ENCODE data around the gene LRP11. TPM values are rescaled to one million over a fixed set of nuclear protein-coding genes. Genes with fewer than 3 reads are reported as not detected.
"Not testable (repeated sequence)": the region's sequence is repeated elsewhere in the genome, so short reads cannot be mapped to it uniquely, and the experiment has no call there.

The LRP11 gene
- total and polyA plus RNA-seq, 2 of the 13 experiments (the other 11 are each of a cell fraction or from before 2014, with no cell fraction given) = 32.4 to 48.9 TPM

DNA sequence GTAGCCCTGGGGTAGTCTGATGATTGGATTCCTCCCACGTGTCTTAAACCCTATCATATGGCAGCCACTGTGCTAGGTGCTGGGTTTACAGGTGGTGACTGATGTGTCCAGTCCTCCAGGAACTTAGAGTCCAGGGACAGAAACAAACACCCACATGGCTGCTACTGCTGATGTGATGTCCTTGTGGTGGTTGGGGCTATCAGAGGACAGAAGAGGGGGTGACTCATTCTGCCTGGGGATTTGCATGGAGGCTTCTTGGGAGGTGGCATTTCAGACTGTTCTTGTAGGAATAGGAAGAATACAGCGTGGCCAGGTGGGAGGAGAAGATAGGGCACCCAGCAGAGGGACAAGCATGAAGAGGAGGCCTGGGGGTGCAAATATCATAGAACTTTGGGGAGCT, 48.9 kb upstream of the LRP11 start:
- Histone ChIP-seq H3K9ac (ENCODE audit: insufficient read depth, low read depth, low read length) (no peak overlapping the region), H3K9me3 (ENCODE audit: low read length) (peaks cover 11% of the 10 kb centered on the region), H3K4me3 (replicated peaks in 1 of 3; ENCODE audit: insufficient read depth in 1 of 3, low read depth in 2 of 3, low read length in 3 of 3) (no peak overlapping the region), H2AFZ (ENCODE audit: low read length) (no peak overlapping the region), H3K4me1 (ENCODE audit: insufficient read depth, low read length) (no peaks in the 10 kb centered on the region), H3K27ac (ENCODE audit: extremely low read length, insufficient read depth, low read length) (no peak overlapping the region), H3K4me2 (ENCODE audit: low read depth, low read length) (no peak overlapping the region), H3K79me2 (ENCODE audit: insufficient read depth, low read length) (no peaks in the 10 kb centered on the region), H3K27me3 (ENCODE audit: control insufficient read depth in 1 of 2, insufficient read depth in 2 of 2, low read length in 2 of 2) (peaks cover 3 to 32% of the 10 kb centered on the region in 2 experiments; a peak in 4 of 5 replicates), H3K36me3 (replicated peaks in 1 of 2; ENCODE audit: control insufficient read depth in 1 of 2, insufficient read depth in 2 of 2, low read length in 2 of 2) (no peaks in the 10 kb centered on the region), H4K20me1 (ENCODE audit: insufficient read depth, low read length) (no peaks in the 10 kb centered on the region)
- FAIRE-seq (no peak), DNase-seq (ENCODE audit: low spot score) (no peak), ATAC-seq (no peak)
- BruUV-seq (replicated peaks) = no TSS peak
- WGBS (ENCODE audit: low lambda C conversion rate) = 0% methylated on average over 2 of the region's 2 CpGs
- intact Hi-C loops (cut with micrococcal nuclease; ENCODE audit: unreplicated experiment) (no loop called here), in situ Hi-C loops (cut with HindIII; ENCODE audit: extremely low pct_ligation_motif_present, low pct_unique_long_range_greater_than_20kb) (no loop called here)
- no peak for TF ChIP-seq ZNF12 (CRISPR knock-in tag; IDR thresholded peaks at IDR 0.05)
- no peak for TF ChIP-seq ZSCAN30 (CRISPR knock-in tag; IDR thresholded peaks at IDR 0.05)
- no peak for TF ChIP-seq FOXP1 (IDR thresholded peaks at IDR 0.05)
- no peak for TF ChIP-seq FOXP1 (CRISPR knock-in tag; IDR thresholded peaks at IDR 0.05)
- no peak for TF ChIP-seq ZNF383 (CRISPR knock-in tag; IDR thresholded peaks at IDR 0.05; ENCODE audit: borderline replicate concordance)
- ChIA-PET CTCF (ENCODE audit: low intra/inter-chr PET ratio, low total read pairs) (no interaction called here), POLR2A (no interaction called here)

DNA sequence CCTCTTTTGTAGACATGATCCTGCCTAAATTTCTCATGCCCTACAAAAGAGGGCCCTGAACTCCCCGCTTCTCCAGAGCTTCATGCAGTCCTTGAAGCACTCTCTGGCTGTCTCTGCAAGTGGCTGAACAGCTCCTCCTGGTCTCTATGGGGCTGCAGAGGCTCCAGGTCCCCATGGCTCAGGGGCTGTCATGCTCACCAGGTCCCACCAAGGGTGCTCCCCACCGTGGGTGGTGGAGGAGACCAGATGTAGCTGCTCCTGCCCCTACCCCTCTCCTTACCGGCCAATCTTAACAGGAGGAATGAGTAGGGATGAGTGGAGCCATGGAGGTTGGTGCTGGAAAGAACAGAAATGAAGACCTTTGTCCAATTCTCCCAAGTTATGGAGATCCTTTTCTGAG, 48.5 kb upstream of the LRP11 start:
- CTCF ChIA-PET (ENCODE audit: low intra/inter-chr PET ratio, low total read pairs); BruUV-seq (replicated peaks); intact Hi-C loops (cut with micrococcal nuclease; ENCODE audit: unreplicated experiment): not testable (repeated sequence)

More for the DNA sequence above, 48.5 kb upstream of the LRP11 start:
- H3K4me3 ChIP-seq (replicated peaks in 1 of 3; ENCODE audit: insufficient read depth in 1 of 3, low read depth in 2 of 3, low read length in 3 of 3); FAIRE-seq; H3K27ac ChIP-seq (ENCODE audit: extremely low read length, insufficient read depth, low read length); H3K79me2 ChIP-seq (ENCODE audit: insufficient read depth, low read length); H3K4me1 ChIP-seq (ENCODE audit: insufficient read depth, low read length); H3K9ac ChIP-seq (ENCODE audit: insufficient read depth, low read depth, low read length); H4K20me1 ChIP-seq (ENCODE audit: insufficient read depth, low read length); DNase-seq (ENCODE audit: low spot score); ATAC-seq; POLR2A ChIA-PET; H2AFZ ChIP-seq (ENCODE audit: low read length); H3K4me2 ChIP-seq (ENCODE audit: low read depth, low read length); in situ Hi-C loops (cut with HindIII; ENCODE audit: extremely low pct_ligation_motif_present, low pct_unique_long_range_greater_than_20kb); H3K36me3 ChIP-seq (replicated peaks in 1 of 2; ENCODE audit: control insufficient read depth in 1 of 2, insufficient read depth in 2 of 2, low read length in 2 of 2): not testable (repeated sequence)
- peaks cover 3 to 28% of the 10 kb centered on the region in 2 experiments; a peak in 4 of 5 replicates for H3K27me3 ChIP-seq (ENCODE audit: control insufficient read depth in 1 of 2, insufficient read depth in 2 of 2, low read length in 2 of 2)
- WGBS (ENCODE audit: low lambda C conversion rate) = 0% methylated on average over 3 of the region's 3 CpGs
- H3K9me3 ChIP-seq (ENCODE audit: low read length) = peaks cover 12% of the 10 kb centered on the region
